Glomerular endothelial cell (primary cell): ENCODE measurements around the gene HDAC9. TPM values are rescaled to one million over a fixed set of nuclear protein-coding genes. Genes with fewer than 3 reads are reported as not detected.

ENCODE experiments used
- DNase-seq: peaks from one replicate; pipeline ENCODE4 v3.0.0-alpha.2; 2011; ENCODE audit warnings: low read depth, low spot score; ENCODE audit errors: extremely low read depth
- total RNA-seq: library from RNA; depleted of rRNA; stranded (reverse); fragments of >200 nt; gene quantifications from 2 replicates; pipeline ENCODE4 v1.2.3, GENCODE V29; 2015

The HDAC9 gene
- total RNA-seq: 24.7 and 27.5 TPM in 2 replicates

- DNase-seq: no peak
Measured at GRCh38 chr7:18495412-18496340, at the start of gene HDAC9. TSS of gene HDAC9 (plus strand) at chr7:18495749. CDS start at chr7:18496303, 554 bp downstream.

DNA sequence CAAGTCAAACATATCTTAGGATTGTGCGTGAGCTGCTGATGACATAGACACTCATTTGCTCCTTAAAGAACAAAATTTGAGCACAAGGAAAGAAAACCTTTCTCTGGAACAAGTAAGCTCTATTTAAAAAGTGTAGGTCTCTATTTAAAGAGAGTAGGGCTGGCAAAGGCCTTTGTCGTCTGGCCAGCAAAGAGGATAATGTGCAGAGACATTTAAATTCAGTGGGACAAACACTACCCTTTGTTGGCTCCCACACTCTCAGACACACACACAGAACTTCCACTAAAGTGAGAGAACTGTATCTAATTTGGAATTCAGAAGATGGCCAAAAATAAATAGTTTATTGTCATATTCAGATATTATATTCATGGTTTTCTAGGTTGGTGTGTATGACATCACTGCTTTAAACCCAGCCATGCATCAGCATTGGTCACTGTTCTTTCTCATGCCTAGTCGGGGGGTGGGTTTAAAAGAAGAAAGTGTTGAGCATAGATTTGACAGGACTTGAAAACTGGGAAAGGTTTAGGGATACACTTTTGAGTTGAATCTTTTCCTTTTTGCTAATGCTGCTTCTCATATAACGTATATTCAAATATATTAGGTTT, 49.5 kb upstream of the HDAC9 start:
- no peak for DNase-seq

- DNase-seq: no peak
Measured at GRCh38 chr7:18450019-18450418, 45.5 kb upstream of the HDAC9 start.

GRCh38 chr7:18455606-18456005, 39.9 kb upstream of the HDAC9 start:
- no peak for DNase-seq

GRCh38 chr7:18457832-18458231, 37.7 kb upstream of the HDAC9 start:
- no peak for DNase-seq

DNA sequence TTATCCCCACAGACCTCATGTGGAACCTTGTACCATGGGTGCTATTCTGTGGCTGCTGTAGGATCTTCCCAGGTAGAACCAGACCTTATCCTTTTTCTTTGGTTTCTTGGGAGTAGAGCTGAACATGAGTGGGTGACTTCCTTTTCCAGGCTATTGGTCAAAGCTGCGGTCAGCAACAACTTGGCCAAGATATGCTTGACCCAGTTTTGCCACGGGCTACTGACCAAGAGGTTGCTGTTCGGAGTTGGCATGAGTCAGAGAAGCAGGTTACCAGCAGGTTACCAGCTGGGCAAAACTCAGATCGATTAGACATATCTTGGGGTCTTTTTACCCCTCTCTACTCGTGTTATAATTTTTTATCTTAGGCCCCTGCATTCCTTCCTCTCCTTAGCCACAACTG, 36.7 kb upstream of the HDAC9 start:
- no peak for DNase-seq

- no peak for DNase-seq
Measured at GRCh38 chr7:18459484-18460245, 35.9 kb upstream of the HDAC9 start.

- no peak for DNase-seq
Measured at GRCh38 chr7:18461785-18462467, 33.6 kb upstream of the HDAC9 start.

GRCh38 chr7:18464830-18465229, 30.7 kb upstream of the HDAC9 start:
- no peak for DNase-seq

DNA sequence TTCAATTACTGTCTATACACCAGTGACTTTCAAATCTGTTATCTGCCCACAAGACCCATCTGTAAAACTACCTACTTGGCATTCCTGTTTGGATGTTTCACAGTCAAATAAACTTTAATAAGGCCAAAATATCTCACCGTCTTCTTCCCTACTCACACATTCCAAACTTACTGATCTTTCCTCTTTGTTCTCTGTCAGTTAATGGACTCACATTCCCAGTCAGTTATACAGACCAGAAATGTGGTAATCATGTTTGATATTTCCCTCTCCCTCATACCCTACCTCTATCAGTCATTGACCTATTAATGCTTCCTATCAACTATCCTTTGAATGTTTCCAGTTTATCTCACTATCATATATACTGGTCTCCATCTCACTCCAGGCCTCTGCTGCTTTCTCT, 28.5 kb upstream of the HDAC9 start:
- DNase-seq: no peak

DNA sequence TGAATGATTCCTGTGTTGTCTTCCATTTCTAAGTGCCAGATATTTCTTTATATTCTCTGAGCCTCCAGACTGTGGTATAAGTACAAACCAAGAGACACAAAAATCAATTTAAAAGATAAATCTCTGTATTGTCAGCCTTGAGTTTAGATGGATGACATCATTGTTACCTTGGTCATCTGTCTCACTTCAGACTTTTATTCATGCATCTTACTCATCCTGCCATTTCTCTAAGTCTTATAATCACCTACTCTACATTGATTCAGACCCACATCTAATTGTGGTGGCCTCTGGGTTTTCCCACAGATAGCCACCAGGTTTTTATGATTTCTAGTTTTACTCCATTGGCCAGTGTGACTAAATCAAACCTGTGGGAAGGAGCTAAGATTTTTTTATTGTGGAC, 26.8 kb upstream of the HDAC9 start:
- DNase-seq: no peak

DNA sequence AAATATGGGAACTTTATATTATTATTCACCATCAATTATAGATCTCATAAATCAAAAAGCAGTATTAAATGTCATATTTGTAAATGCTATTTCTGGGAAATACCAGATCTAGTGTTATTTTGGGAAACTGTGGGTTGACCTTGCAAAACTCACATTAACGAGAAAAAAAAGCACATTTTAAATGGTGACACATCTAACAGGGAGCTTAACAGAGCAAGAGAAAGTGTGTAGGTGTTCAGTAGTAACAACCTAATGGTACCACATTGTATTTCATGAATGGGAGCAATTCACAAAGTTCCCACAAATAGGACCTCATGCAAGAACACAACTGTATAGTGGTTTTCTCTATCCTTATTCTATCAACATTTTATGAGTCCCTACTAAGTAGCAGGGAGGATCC, 26.2 kb upstream of the HDAC9 start:
- no peak for DNase-seq

- DNase-seq: no peak
Measured at GRCh38 chr7:18471476-18472160, 23.9 kb upstream of the HDAC9 start.

- DNase-seq: no peak
Measured at GRCh38 chr7:18472161-18472483, 23.4 kb upstream of the HDAC9 start.

GRCh38 chr7:18473119-18473518, 22.4 kb upstream of the HDAC9 start:
- no peak for DNase-seq

GRCh38 chr7:18474944-18475343, 20.6 kb upstream of the HDAC9 start:
- no peak for DNase-seq

DNA sequence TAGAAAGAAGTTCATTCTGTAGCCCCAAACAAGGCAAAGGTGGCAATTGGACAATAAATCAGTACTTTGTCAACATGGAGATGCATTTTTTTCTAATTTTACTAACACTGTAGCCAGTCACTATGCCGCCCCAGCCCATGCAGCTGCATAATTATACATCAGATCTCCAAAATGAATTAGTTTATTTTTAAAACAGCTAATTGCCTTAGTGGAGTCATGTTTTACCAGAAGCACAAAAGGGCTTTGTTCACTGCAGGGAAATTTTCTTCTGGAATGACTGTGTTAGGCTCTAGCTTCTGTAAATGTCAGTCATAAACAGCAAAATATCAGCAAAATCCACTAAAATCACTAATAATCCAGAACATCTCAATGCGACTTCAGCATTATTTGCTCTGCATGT, 20.1 kb upstream of the HDAC9 start:
- DNase-seq: no peak

GRCh38 chr7:18481776-18482175, 13.8 kb upstream of the HDAC9 start:
- no peak for DNase-seq

DNA sequence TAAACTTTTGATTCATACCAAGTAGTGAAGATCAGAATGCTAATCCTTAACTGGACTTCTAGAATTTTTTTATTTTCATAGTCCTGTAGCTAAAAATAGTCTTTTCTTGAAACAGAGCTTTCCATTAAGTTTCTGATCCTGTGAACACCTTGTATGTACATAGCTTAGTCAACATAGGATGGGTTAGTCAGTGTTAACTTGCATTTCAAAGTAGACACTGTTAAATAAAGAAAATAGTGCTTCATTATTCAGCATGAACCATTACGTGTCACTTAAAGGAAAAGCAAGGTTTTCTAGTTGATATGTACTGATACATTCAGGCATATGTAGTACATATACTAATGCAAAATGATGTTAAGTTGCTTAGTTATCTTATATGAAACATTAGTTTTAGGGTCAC, 7.5 kb upstream of the HDAC9 start:
- DNase-seq: no peak

DNA sequence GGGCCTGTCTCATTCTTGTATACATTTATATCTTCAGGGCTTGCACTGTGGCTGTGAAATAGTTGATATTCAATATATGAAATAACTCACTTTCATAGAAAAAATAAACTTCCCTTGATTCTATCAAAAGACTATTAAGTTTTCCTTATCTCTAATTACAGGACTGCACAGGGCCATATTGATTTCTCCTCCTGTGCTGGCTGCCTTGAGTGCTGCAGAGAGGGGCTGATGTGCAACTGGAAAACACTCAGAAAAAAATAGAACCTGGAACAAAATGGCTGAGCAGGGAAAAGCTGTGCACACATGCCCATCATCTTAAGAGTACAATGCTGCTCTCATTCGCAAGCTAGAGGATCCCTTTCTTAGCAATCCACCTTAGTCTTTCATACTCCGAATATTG, 5.9 kb upstream of the HDAC9 start:
- no peak for DNase-seq

GRCh38 chr7:18491871-18492270, 3.7 kb upstream of the HDAC9 start:
- no peak for DNase-seq
